Stimulated activated CD4-positive, alpha-beta T cell treated with anti-CD3 and anti-CD28 coated beads, Interleukin-12 subunit alpha, Interleukin-12 subunit beta, amount 100 ng/mL, for 48 hours (primary cell): ENCODE data around the gene MAP10.

Source experiments
- DNase-seq, 3 donors: peaks; one replicate each; pipeline ENCODE4 v3.0.0-alpha.2; 2020; ENCODE audit warnings: low read depth in 2 of 3, low spot score in 1 of 3

The MAP10 gene

DNA sequence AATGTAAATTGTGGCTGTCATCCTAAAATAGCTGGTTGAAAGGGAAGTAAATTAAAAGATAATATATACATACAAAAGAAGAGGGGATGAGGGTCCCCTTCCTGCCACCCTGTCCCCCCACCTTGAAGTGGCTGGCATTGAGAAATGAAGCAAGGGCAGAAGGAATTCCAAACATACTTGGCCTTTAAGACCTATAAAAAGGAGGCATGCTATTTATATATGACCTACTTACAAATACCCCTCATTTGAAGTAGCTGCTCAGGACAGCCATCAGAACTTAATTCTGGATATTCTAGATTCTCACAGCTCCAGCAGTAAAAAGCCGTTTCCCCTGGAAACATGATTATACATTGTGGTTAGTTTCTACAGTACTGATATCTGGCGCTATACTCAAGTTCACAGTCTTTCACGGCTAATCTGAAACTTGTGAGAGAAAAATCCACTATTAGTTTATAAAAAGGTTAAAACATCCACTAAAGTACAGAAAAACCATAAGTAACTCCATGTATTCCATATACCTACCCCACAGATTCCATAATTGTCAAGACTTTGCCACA lies 9.6 kb upstream of the MAP10 start:
- no peak for DNase-seq

DNA sequence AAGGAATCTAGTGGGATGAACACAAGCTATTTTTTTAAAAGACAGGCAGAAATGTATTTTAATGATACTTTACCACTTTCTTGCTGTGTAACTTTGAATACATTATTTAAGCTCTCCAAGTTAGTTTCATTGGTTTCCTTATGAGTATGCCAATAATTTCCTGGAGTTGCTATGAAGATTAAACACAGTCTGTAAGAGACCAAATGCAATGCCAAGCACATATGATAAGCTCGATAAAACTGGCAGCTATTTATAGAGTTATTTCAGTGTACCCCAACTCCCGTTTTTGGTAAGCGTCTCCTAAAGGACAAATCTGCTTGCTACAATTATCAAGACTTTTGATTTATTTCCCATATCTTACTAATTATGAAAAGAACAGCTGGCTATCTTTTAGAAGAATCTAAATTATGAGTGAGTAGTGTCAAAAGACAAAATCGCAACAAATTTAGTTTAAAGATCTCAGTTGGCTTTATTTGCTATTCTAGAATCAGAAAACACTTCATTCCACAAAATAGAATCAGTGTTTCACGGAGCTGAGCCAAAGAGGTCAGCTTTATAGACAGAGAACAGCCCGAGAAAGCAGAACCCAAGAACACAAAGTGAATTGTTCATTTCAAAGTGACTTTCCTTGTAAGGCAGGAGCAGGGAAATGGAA lies 7.2 kb upstream of the MAP10 start:
- no peak for DNase-seq

- DNase-seq: no peak
Measured at GRCh38 chr1:232798920-232799319, 6.3 kb upstream of the MAP10 start.

GRCh38 chr1:232806186-232806510 lies 932 bp downstream of the MAP10 start:
- DNase-seq: no peak

GRCh38 chr1:232810856-232811255 lies 5.6 kb downstream of the MAP10 start:
- DNase-seq: no peak

- DNase-seq: no peak
Measured at GRCh38 chr1:232812560-232812959, 7.3 kb downstream of the MAP10 start.

- no peak for DNase-seq
Measured at GRCh38 chr1:232813097-232813496, 7.9 kb downstream of the MAP10 start.

- no peak for DNase-seq
Measured at GRCh38 chr1:232813760-232814159, 8.5 kb downstream of the MAP10 start.

DNA sequence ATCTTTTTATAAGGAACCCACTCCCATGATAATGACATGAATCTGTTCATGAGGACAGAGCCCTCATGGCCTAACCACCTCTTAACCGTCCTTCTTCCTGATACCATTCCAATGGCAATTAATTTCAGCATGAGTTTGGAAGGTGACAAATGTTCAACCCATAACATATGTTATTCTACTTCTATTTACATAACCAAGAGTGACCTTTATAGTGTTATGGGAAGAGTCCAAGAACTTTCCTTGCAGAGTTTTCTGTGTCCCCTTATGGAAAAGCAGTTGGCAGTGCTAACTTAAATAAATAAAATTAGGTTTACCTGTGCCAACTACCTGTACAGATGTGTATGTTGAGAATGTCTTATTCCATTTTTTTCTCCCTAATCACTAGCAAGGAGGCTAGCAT lies 11.1 kb downstream of the MAP10 start:
- no peak for DNase-seq

DNA sequence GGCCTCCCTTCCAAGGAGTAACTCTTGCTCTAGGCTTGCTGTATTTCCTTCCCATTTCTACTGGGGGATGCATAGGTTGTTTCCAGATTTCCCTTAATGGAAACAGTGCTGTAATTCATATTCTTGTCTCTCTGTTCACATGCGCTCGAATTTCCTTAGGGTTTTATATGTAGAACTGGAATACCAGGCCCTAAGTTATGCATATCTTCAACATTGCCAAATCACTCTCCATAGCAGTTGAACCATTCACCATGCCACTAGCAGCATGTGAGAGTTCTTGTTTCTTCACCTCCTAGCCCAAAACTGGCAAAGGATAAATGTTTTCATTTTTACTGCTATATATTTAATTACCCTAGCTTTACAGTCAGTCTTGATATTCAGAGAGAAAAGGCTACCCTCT lies 12.8 kb downstream of the MAP10 start:
- no peak for DNase-seq

GRCh38 chr1:232820431-232820830 lies 15.2 kb downstream of the MAP10 start:
- no peak for DNase-seq

- no peak for DNase-seq
Measured at GRCh38 chr1:232822530-232822929, 17.3 kb downstream of the MAP10 start.

DNA sequence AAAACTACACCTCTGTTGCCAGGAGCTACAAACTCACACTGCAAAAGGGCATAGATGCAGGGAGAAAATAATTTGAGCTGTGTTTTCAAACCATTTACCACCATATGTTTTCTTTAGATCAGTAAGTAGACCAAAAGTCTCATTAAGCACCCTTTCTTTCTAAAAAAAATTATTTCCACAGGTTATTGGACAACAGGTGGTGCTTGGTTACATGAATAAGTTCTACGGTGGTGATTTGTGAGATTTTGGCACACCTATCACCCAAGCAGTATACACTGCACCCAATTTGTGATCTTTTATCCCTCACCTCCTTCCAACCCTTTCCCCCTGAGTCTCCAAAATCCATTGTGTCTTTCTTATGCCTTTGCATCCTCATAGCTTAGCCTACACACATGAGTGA lies 21.1 kb downstream of the MAP10 start:
- DNase-seq: no peak

- DNase-seq: no peak
Measured at GRCh38 chr1:232830661-232831060, 25.4 kb downstream of the MAP10 start.

DNA sequence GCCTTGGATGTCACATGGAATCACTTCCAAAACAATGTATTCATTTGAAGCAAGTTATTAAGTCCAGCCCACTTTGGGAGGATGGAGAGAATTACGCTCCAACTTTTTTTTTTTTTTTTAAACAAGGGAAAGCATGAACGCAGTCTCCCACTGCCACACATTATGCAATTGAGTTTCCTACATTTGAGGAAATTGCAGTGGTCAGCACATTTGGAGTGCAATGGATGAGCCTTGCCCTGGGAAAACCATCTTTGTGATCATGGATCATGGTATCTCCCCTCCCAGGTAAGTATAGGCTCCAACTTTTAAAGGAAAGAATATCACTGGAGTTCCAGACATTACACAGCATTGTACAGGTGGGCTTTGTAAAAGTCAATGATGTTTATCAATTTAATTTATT lies 26.7 kb downstream of the MAP10 start:
- DNase-seq: no peak

DNA sequence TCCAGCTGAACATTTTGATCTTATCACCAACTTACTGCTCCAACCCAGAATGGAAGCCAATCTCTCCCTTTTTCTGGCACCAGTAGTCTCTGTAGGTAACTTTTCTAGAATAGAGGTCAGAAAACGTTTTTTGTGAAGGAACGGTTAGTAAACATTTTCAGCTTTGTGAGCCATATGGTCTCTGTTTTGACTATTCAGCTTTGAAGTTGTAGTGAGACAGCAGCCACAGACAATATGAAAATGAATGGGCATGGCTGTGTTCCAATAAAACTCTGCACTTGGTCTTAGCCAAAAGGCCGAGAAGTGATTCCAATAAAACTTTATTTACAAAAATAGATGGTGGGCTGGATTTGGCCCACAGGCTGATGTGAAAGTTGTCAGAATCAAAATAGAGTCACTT lies 28.9 kb downstream of the MAP10 start:
- DNase-seq: no peak

- DNase-seq: no peak
Measured at GRCh38 chr1:232835166-232835565, 29.9 kb downstream of the MAP10 start.

DNA sequence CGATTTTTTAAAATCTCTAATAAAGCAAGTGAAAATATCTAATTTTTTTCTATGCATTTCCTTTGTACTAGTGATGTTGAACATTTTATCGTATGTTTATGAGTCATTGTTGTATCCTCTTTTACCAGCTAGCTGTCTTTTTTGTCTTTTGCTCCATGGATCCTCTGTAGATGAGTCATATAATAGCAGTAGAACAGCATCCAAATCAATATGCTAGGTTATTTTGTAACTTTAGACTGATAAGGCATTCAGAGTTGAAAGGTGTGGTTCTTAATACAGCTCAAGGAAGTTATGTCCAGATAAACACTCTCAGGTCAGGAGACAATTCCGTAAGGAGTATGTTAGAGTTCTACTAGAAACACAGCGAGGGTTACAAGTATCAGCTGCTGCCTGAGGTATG lies 31.9 kb downstream of the MAP10 start:
- DNase-seq: no peak

DNA sequence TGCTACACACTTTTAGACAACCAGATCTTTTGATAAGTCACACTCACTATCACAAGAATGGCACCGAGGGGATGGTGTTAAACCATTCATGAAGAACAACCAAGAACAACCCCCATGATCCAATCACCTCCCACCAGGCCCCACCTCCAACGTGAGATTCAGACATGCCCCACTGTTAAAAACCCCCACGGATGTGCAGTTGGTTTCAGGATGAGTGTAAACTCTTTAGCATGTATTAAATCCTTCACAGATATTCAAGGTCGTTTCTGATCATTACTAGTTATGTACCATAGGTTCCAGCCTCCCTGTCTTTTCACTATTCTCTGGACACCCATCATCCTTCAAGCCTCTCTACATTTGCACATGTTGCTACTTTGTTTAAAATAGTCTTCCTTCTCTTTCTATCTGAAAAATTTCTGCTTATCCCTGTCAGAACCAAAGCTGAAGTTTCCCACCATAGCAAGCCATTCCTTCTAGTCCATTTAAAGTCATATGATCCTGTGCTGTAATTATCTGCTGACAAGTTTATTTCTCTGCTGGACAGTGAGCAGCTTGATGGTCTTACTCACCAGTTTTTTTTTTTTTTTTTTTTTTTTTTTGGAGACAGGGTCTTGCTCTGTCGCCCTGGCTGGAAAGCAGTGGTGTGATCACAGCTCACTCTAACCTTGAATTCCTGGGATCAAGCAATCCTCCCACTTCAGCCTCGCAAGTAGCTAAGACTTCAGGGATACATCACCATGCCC lies 36.8 kb downstream of the MAP10 start:
- DNase-seq: no peak

DNA sequence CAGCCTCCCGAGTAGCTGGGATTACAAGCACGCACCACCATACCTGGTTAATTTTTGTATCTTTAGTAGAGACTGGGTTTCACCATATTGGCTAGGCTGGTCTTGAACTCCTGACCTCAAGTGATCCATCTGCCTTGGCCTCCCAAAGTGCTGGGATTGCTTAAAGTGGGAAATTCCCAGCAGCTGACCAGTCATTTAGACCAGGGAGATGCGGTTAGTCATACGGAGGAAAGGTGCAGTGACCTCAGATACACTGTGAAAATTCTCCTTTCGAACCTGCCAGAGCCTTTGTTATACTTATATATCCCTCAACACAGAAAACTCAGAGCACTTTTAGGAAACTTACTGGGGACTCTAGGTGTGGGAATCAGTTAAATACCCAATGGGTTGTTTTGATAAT lies 39.6 kb downstream of the MAP10 start:
- no peak for DNase-seq

- no peak for DNase-seq
Measured at GRCh38 chr1:232845406-232845955, 40.3 kb downstream of the MAP10 start.

- no peak for DNase-seq
Measured at GRCh38 chr1:232851532-232851931, 46.3 kb downstream of the MAP10 start.
